Measurements from ENCODE around the gene AQP11. TPM values are rescaled to one million over a fixed set of nuclear protein-coding genes. Genes with fewer than 3 reads are reported as not detected.
A peak's percentile ranks its signal among the peaks of the same experiment; 100 is the strongest.

The AQP11 gene
- total RNA-seq, 1 donor from 2014 or later = 0.64 TPM

DNA sequence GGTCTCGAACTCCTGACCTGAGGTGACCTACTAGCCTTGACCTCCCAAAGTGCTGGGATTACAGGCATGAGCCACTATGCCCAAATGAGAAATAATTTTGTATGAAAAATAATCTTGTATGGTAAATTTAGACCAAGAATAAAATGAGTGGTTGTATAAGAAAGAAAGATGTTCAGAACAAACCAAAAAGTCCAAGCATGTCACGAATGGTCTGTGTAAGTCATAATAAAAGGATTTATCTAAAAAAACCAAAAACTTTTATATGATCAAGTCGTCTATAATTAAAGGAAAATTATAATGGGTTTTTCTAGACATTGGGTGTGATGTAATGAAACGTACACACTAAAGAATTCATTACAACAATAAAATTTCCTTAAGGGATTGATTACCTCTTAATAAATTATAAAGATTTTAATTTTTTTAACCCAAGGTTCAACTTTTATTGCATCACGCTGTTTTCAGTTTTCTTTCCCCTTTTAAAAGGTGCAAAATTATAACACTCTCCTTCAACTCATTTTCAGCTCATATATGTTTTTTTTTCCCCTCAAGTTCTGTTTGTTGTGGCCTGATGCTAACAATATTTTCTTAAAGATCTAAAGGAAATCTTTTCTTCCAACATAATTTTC is 8.9 kb upstream of the AQP11 start:
- no peaks in the 10 kb centered on the region for H3K27me3 ChIP-seq
- DNase-seq (ENCODE audit: low spot score in 2 of 2) = no peak

DNA sequence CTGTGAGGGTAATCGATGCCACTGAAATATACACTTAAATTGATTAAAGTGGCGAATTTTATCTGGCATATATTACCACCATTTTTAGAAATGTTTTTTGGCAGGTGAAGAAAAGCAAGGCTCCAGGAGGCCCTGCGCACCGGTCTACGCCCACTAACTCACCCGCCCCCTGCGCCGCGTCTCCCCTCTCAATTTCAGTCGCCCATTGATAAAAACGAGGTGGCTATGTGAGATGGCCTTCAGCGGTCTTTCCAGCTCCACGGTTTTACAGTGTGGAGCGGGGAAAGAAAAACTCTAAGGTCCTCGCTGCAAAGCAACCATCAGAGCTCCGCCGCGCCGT is 602 bp upstream of the AQP11 start:
- Histone ChIP-seq H3K27me3 (no peaks in the 10 kb centered on the region), H3K27ac (peak overlapping the region; percentile 64 to 83)
- intact Hi-C loops (cut with DNase I) = no loop called here

More for the DNA sequence above, 8.9 kb upstream of the AQP11 start:
- no peaks in the 10 kb centered on the region for H3K4me1 ChIP-seq
- no peak for TF ChIP-seq CTCF (IDR thresholded peaks at IDR 0.05)
- H3K9me3 ChIP-seq = no peaks in the 10 kb centered on the region
- H3K36me3 ChIP-seq = no peaks in the 10 kb centered on the region
- no peak overlapping the region for H3K27ac ChIP-seq
- H3K4me3 ChIP-seq = no peak overlapping the region
- intact Hi-C loops (cut with DNase I) = no loop called here

GRCh38 chr11:77590194-77590782 is 535 bp downstream of the AQP11 start:
- Histone ChIP-seq H3K4me3 (peak overlapping the region; percentile 84 to 85), H3K27ac (peak overlapping the region; percentile 64 to 83), H3K27me3 (no peaks in the 10 kb centered on the region), H3K36me3 (no peaks in the 10 kb centered on the region), H3K4me1 (peaks cover 0 to 5% of the 10 kb centered on the region in 2 donors), H3K9me3 (no peaks in the 10 kb centered on the region)
- no peak for TF ChIP-seq CTCF (IDR thresholded peaks at IDR 0.05)
- DNase-seq (ENCODE audit: low spot score in 2 of 2) = peak in 1 of 2 donors; percentile 68
- intact Hi-C loops (cut with DNase I) = no loop called here

More for the DNA sequence above, 602 bp upstream of the AQP11 start:
- H3K9me3 ChIP-seq = no peaks in the 10 kb centered on the region
- H3K4me3 ChIP-seq = peak overlapping the region; percentile 84 to 85
- no peak for TF ChIP-seq CTCF (IDR thresholded peaks at IDR 0.05)
- H3K36me3 ChIP-seq = no peaks in the 10 kb centered on the region
- no peak for DNase-seq (ENCODE audit: low spot score in 2 of 2)
- peaks cover 0 to 5% of the 10 kb centered on the region in 2 donors for H3K4me1 ChIP-seq

- Histone ChIP-seq H3K27me3 (no peaks in the 10 kb centered on the region), H3K4me3 (no peak overlapping the region), H3K4me1 (peaks cover 0 to 5% of the 10 kb centered on the region in 2 donors), H3K27ac (no peak overlapping the region), H3K9me3 (no peaks in the 10 kb centered on the region), H3K36me3 (no peaks in the 10 kb centered on the region)
- TF ChIP-seq CTCF (IDR thresholded peaks at IDR 0.05) = no peak
- DNase-seq (ENCODE audit: low spot score in 2 of 2) = no peak
- intact Hi-C loops (cut with DNase I) = no loop called here
Measured at GRCh38 chr11:77592727-77593126, 3.0 kb downstream of the AQP11 start.

DNA sequence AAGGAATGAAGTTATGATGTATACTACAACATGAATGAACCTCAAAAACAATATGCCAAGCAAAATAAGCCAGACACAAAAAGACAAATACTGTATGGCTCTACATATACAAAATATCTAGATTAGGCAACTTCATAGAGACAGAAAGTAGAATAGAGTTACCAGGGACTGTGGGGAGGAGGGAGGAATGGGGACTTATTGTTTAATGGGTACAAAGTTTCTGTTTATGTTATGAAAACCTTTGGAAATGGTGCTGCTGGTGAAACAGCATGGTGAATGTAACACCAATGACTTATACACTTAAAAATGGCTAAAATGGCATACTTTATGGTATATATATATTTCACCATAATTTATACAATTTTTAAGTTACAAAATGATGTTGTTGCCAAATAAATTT is 4.1 kb downstream of the AQP11 start:
- no peak for DNase-seq (ENCODE audit: low spot score in 2 of 2)
- TF ChIP-seq CTCF (IDR thresholded peaks at IDR 0.05) = no peak
- no peaks in the 10 kb centered on the region for H3K36me3 ChIP-seq

More for the DNA sequence above, 4.1 kb downstream of the AQP11 start:
- no peak overlapping the region for H3K27ac ChIP-seq
- peaks cover 0 to 2% of the 10 kb centered on the region in 2 donors for H3K4me1 ChIP-seq
- no peaks in the 10 kb centered on the region for H3K27me3 ChIP-seq
- H3K4me3 ChIP-seq = no peak overlapping the region
- H3K9me3 ChIP-seq = no peaks in the 10 kb centered on the region
- intact Hi-C loops (cut with DNase I) = no loop called here

Measured in ascending aorta (tissue), 2 donors.